Spleen (tissue), 7 donors: ENCODE measurements around the gene USP13.

Experiments
- CTCF ChIP-seq, 11 experiments: fragments of 200-600 bp in 7 of 11; fragments of 450-650 bp in 4 of 11; sonication (generic) in 4 of 11; IDR thresholded peaks in 8 of 11; conservative IDR thresholded peaks in 3 of 11; 1 replicate in 7 of 11; 2 replicates in 4 of 11; pipeline versions ENCODE4 v1.4.0 to v1.8.0; 2016 to 2021; ENCODE audit warnings: antibody characterized with exemption in 11 of 11, inconsistent platforms in 4 of 11, mild to moderate bottlenecking in 1 of 11
- POLR2AphosphoS5 ChIP-seq, 3 donors: sonication (generic); formaldehyde crosslinking; IDR thresholded peaks; one replicate each; pipeline ENCODE4 v1.5.1; 2017; ENCODE audit warnings: antibody characterized with exemption in 3 of 3
- donor health status: DM: no; HTN: no; CAD: no; lungs with moderate emphysema.
- donor health status: DM: no; HTN: no; CAD: no.
- donor health status: DM: no; HTN: no; CAD: no.

GRCh38 chr3:179765396-179765795 lies 112.6 kb downstream of the USP13 start:
- TF ChIP-seq CTCF (IDR thresholded peaks at IDR 0.05 in 8 of 11, conservative IDR thresholded peaks at IDR 0.05 in 3 of 11) (no peak), POLR2AphosphoS5 (IDR thresholded peaks at IDR 0.05) (no peak)
